ENCODE measurements around the gene KRTAP10-10.

Gene KRTAP10-10

GRCh38 chr21:44611551-44611950 is 25.6 kb upstream of the KRTAP10-10 start:
- no peak for TF ChIP-seq CTCF (conservative IDR thresholded peaks at IDR 0.05; ENCODE audit: low read depth, low read length)
- no peak overlapping the region for H3K4me3 ChIP-seq (ENCODE audit: low read depth, low read length)
- no peak for DNase-seq (ENCODE audit: low read depth)

GRCh38 chr21:44612029-44612486 is 25.1 kb upstream of the KRTAP10-10 start, which contains the start of gene KRTAP10-8:
KRTAP10-8 (plus strand) TSS chr21:44612079; CDS start chr21:44612101, 22 bp downstream.
- no peak within 1 kb of the TSS for H3K4me3 ChIP-seq (ENCODE audit: low read depth, low read length)
- no peak for DNase-seq (ENCODE audit: low read depth)
- no peak for TF ChIP-seq CTCF (conservative IDR thresholded peaks at IDR 0.05; ENCODE audit: low read depth, low read length)

GRCh38 chr21:44612669-44613229 is 24.4 kb upstream of the KRTAP10-10 start:
- H3K4me3 ChIP-seq (ENCODE audit: low read depth, low read length), result no peak overlapping the region
- no peak for TF ChIP-seq CTCF (conservative IDR thresholded peaks at IDR 0.05; ENCODE audit: low read depth, low read length)
- DNase-seq (ENCODE audit: low read depth), result no peak

DNA sequence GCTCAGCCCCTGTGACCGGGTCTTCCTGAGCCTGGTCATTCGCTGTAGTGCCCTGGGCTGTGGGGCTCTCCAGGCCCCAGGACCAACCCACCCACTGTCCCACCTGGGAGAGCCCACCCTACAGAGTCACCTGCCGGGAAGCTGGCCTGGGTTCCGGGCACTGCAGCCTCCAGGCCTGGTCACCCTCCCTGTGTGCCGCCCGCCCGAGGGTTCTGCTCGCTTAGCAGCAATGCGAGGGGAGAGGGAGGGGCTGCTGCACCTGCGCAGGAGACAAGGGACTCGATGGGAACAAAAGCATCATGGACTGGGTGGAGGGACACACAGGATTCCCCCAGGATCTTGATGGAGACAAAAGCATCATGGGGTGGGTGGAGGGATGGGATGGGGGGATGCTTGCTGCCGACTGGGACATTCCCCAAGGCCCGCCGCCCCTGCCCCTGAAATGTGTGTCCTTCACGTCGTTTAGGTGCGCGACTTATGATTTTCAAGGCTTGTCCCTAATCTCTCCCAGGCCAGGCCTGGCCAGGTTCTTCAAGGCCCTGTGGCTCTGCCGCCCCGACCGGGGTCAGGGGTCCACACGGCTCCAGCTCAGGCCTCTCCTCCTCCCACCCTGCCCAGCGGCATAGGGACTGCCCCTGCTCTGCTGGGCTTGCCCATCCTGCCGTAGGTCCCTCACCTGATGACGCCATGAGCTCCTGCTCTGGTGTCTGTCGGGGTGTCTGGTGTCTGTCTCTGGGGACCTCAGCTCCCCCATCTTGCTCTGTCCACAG is 23.6 kb upstream of the KRTAP10-10 start:
- TF ChIP-seq CTCF (conservative IDR thresholded peaks at IDR 0.05; ENCODE audit: low read depth, low read length), result no peak
- DNase-seq (ENCODE audit: low read depth), result no peak
- H3K4me3 ChIP-seq (ENCODE audit: low read depth, low read length), result no peak overlapping the region

GRCh38 chr21:44614161-44614631 is 23.0 kb upstream of the KRTAP10-10 start:
- no peak for TF ChIP-seq CTCF (conservative IDR thresholded peaks at IDR 0.05; ENCODE audit: low read depth, low read length)
- H3K4me3 ChIP-seq (ENCODE audit: low read depth, low read length), result no peak overlapping the region
- DNase-seq (ENCODE audit: low read depth), result no peak

DNA sequence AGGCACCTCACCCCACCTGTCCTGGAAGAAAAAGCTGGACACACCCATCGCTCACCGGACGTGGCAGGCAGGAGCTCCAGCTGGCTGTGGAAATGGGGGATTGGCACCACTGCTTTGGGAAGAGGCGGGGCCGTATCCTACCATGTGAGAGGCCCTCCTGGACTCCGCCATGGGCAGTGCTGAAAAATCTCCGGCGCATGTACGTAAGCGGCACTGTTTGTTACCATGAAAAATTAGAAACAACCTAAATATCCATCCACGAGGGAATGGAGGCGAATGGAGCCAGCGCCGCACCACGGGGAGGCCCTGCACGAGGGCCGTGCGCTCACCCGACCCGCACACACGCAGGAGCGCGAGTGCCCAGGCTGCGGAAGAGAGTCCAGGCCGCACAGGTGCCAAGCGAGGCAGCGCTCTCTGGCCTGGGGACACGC is 22.2 kb upstream of the KRTAP10-10 start:
- TF ChIP-seq CTCF (conservative IDR thresholded peaks at IDR 0.05; ENCODE audit: low read depth, low read length), result no peak
- DNase-seq (ENCODE audit: low read depth), result no peak
- H3K4me3 ChIP-seq (ENCODE audit: low read depth, low read length), result no peak overlapping the region
